ENCODE data around the gene KRT4.

Gene KRT4

DNA sequence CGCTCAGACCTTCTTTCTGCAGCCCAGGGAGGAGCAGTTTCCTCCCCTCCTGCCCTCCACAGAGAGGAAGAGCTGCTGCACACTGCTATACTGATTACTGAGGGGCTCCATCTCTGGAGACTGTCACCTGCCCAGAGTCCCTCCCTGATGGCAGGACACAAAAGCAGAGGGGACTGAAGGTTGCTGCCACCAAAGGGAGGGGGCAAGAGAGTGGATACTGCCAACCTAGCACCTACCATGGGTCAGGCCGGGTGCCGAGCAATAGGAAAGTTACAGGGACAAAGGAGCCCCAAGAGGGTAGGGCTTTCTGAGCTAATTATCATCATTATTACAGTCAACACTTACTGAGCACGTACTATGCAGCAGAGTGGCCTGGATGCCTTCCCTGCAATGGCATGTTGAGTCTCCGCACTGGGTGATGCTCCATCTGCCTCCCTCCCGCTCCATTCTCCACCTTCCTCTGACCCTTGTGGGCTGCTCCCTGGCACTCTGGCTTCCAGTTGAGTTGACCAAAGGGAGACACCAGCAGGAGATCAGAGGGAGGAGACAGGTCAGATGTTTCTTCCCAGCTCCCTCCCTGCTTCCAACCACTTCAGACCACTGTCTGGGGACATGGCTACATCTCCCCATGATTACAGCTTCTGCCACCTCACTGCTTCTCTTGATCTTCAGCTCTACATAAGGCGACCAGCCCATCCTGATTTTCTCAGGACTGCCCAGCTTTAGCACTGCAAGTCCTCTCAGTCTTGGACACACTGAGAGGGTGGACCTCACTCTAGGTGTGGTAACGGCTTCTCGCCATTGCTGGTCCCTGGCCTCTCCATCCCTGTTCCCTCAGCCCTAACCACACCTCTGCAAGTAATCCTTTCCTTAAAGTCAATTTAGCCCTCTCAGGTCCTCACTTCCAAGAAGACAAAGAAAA is 22.8 kb upstream of the KRT4 start:
- no peak for DNase-seq

GRCh38 chr12:52836042-52836466 is 22.1 kb upstream of the KRT4 start:
- DNase-seq = no peak

GRCh38 chr12:52835271-52836041 is 21.5 kb upstream of the KRT4 start:
- no peak for DNase-seq

DNA sequence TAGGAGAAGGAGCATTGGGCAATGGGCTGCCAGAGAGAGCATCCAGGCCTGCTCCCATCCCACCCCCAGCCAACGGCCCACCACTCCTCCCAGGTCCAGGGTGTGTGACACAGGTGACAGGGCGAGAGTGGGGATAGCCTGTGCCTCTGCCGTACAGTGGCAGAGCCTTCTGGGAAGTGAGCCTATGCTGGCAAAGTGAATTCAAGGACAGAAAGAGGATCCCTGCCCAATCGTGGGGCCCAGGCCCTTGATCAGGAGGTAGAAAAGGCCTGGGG is 20.7 kb upstream of the KRT4 start:
- DNase-seq = no peak

DNA sequence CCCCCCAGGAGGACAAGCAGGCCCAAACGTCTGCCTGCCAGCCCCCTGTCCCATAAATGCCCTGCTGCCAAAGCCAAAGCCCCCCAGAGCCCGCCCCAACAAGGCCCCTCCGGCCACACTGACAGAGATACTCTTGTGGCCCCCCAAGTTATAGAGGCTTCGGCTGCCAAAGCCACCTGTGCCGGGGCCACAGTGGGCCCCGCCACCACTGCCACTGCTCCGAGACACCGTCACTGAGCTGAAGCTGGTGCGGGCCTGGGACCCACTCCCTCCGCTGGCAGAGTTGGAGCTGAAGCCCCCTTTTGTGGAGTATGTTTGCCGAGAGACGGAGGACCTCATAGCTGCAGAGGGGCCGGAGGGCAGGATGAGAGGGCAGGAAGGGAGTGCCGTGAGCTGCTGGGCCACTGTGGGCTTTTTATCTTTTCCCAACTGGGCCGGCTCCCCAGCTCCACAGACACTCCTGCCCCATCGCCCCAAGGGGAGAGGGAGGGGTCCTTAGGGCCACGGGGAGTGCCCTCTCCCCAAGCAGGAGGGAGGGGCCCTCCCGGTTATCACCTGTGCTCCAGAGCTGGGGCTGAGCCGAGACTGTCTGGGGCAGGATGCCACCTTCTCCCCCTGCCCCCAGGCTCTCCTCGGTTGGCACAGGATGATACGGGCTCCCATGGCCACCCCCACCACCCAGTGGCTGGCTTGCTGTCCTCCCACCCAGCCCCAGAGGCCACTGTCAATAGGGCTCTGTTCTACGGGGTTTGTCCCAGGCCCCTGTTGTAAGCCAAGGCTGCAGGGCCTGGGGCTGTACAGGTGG is 20.2 kb upstream of the KRT4 start, which contains the start of gene KRT79:
KRT79 (minus strand) TSS at position 390 of the 805 bp plus-strand sequence; CDS start at position 339, 51 bp downstream.
- no peak for DNase-seq

DNA sequence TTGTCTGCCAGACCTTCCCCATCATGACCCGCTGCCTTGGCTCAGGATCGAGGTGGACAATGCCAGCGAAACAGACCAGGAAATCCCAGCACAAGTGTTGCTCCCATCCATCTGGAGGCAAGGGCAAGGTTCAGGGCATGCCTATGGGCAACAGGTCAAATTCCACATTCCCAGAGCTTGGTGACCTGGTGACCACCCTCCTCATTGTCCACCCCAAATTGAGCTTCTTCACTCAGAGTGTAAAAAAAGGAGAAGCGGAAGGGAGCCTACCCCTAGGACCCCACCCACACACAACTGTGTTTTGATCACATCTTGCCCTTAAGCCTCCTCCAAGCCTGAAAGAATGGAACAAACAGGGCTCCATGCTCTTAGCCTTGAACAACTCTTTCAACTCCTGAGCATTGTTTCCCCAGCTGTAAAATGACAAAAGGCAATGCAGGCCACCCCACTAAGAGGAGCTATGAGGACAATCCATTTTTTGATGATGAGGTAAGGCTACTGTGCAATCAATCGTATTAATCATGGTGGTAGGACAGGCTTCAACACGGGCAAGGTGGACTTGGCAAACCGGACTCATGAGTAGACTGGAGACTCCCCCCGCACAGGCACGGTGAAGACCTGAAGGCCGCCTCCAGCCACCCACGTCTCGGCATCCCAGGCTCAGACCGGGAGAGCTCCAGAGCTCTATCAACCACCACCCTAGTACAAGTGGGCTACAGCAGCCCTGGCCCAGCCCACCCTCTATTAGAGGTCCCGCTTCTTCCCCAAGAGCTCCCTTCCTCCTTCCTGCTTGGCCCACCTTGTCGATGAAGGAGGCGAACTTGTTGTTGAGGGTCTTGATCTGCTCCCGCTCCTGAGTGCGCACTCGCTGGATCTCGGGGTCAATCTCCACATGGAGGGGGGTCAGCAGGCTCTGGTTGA is 19.3 kb upstream of the KRT4 start:
- DNase-seq = no peak

DNA sequence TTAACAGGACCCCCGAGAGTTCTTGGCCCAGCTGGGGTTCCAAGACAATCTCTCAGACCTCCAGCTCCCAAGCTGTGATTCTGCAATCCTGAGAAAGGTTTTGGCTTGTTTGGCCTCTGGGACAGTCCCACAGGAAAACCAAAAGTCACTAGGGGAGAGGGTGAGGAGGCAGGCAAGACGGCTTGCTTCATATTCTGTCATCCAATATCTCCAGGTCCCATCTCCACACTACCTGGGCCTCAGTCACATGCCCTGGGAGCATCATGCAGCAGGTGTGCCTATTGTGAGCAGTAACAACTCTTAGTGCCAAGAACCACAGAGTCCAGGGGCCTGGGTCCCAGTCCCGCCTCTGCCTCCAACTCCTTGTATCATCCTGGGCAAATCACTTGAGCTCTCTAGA is 18.5 kb upstream of the KRT4 start:
- no peak for DNase-seq

DNA sequence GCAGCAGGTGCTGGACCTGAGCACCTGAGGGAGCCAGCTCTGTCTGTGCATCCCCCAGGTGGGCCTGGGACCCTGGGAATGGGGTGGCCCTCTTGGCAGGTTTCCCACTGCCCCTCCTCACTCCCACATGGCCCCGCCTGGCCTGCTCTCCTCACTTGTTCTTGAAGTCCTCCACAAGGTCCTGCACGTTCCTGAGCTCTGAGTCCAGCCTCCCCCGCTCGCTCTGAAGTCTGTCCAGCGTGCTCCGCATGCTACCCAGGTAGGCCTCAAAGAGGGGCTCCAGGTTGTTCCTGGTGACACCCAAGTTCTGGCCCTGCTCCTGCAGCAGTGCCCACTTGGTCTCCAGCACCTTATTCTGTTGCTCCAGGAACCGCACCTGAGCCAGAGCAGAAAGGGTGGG is 17.3 kb upstream of the KRT4 start:
- no peak for DNase-seq

GRCh38 chr12:52829986-52830770 is 16.3 kb upstream of the KRT4 start:
- DNase-seq = no peak

DNA sequence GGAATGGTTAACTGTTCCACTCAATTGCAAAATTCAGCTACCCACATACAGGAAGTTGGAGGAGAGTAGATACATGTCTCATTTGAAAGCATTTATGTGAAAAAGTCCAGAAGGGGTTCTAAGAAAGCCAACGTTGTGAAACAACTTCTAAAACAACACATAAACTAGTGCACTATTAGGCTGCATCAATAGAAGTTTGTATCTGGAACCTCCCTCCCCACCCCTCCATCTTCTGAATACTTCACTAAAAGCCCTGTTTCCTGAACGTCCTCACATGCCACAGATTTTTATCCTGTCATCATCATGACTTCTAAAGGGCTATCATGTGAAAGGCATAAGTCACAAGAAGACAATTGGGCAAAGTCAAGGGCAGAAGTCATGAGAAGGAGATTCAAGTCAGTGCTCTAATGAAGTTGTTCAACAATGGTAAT is 14.7 kb upstream of the KRT4 start:
- DNase-seq = no peak

DNA sequence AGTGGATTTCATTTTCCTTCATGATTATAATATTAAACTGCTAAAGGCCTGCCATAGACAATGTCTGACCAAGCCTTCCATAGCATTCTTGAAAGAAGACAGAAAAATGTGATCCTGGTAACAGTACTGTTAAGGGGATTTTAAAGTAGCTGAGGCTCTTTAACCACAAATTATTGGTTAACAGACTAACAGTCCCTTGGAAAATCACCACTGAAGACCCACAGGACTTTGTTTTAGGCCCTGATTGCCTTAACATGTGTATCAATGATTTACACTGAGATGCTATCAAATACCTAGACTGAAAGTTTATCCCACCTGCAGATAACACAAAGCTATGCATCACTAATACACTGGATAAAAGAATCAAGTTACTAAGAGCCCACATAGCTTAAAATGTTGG is 14.2 kb upstream of the KRT4 start:
- no peak for DNase-seq

- no peak for DNase-seq
Observed at GRCh38 chr12:52827499-52828090, 13.7 kb upstream of the KRT4 start.

DNA sequence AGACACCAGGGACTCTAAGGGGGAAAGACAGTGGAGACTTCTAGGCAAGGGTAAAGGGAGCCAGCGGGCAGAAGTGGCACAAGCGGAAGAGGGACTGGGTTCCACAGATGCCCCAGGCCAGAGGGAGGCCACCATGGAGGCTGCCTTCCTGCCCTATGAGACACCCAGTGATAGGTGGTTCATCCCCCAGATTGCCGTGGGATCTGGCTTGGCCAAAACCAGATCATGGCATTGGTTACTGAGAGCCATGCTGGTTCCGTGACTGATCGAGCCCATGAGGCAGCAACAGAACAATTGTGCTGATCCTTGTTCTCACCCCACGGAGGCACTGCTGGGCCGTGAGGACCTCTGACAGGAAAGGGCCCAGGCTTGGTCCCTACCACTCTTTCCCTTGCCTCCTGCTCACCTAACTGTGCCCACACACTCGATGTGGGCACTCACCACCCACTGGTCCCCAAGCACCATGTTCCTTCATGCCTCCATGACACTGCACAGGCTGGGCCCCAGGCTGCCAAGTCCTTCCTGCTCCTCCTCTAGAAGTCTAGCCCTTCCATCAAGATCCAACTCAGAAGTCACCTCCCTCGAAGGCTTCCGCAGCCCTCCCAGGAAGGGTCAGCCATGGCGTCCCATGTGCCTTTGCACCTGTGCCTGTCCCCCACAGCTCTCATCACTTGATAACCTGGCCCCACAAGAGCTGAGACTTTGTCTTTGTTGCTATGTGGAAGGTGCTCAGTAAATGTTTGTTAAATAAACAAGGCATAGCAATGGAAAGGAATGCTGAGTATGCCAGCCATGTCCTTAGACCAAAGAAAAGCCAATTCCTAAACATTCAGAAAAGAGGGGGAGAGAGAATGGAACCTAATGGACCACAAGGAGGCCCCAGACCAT is 12.9 kb upstream of the KRT4 start:
- no peak for DNase-seq

GRCh38 chr12:52825961-52826360 is 12.0 kb upstream of the KRT4 start:
- DNase-seq = no peak

DNA sequence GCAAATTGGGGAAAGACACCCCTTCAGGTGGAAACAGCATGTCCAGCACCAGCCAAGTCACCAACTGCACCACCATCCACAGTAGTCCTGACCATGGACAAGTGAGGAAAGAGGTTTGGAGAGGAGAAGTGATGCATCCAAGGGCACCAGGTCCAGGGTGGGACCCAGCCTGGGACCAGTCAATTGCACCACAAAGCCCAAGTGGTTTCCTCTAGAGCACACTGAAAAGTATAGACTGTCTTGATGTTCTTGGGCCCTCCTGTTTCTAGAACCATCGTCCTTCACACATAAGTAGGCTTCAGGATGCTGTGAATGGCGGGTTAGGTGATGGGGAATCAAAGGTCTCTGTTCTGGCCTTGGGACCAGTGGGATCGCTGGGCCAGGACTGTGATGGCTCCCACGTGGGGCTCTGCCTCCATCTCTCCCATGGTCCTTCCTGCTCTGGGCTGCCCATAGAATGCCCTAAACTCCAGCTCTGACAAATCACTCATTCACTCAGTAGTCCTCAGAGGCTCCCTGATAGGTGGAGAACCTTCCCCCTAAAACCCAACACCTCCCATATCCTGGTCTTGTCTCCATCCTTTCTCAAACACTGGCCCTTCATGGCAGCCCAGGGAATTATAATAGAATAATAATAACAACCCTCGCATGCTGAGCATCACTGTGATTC is 11.0 kb upstream of the KRT4 start:
- no peak for DNase-seq

GRCh38 chr12:52823761-52824450 is 10.0 kb upstream of the KRT4 start:
- DNase-seq = no peak

DNA sequence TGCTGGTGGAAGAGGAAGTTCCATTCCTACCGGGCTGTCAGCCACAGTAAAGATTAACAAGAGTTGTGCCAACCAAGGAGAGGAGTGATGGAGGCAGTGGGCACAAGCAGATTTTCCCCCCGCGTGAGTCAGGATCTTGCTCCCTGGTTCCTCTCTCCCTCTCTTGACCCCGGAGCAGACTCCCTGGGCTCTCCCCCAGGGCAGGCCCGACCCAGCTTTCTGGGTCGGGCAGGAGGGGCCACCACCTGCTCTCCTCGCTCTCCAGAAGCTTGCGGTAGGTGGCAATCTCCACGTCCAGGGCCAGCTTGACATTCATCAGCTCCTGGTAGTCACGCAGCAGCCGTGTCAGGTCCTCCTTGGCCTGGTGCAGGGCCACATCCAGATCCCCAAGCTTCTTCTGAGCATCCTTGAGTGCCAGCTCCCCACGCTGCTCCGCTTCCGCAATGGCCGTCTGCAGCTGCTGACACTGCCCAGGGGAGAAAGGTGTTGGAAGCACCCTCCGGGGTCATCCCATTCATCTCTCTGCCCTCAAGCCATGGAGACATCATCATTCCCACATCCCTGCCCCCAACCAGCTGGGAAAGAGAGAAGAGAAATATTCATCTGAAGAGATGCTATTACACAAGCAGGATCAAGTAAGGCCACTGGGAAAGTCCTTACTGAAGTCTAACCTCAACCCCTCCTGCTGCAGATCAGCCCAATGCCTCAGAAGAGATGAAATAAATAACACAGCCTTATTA is 9.0 kb upstream of the KRT4 start:
- DNase-seq = no peak
